HG02981 (cell line): Measurements from ENCODE around the gene EFHB.
"Not testable (repeated sequence)": the region's sequence is repeated elsewhere in the genome, so short reads cannot be mapped to it uniquely, and the experiment has no call there.

Experiments used
- ATAC-seq: cut with Tn5 transposase; IDR thresholded peaks from one replicate; pipeline ENCODE4 v1.9.1; 2021; ENCODE audit warnings: mild to moderate bottlenecking, moderate library complexity; ENCODE audit not compliant: unreplicated experiment

The EFHB gene

DNA sequence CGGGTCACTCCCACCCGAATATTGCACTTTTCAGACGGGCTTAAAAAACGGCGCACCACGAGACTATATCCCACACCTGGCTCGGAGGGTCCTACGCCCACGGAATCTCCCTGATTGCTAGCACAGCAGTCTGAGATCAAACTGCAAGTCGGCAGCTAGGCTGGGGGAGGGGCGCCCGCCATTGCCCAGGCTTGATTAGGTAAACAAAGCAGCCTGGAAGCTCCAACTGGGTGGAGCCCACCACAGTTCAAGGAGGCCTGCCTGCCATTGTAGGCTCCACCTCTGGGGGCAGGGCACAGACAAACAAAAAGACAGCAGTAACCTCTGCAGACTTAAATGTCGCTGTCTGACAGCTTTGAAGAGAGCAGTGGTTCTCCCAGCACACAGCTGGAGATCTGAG is 78.7 kb downstream of the EFHB start:
- not testable (repeated sequence) for ATAC-seq

DNA sequence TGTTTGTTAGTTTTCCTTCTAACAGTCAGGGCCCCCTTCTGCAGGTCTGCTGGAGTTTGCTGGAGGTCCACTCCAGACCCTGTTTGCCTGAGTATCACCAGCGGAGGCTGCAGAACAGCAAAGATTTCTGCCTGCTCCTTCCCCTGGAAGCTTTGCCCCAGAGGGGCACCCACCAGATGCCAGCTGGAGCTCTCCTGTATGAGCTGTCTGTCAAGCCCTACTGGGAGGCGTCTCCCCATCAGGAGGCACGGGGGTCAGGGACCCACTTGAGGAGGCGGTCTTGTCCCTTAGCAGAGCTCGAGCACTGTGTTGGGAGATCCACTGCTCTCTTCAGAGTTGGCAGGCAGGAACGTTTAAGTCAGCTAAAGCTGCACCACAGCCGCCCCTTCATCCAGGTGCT is 87.4 kb downstream of the EFHB start:
- ATAC-seq = not testable (repeated sequence)
